Anterior cingulate cortex (tissue), 58 donors: ENCODE measurements around the gene ZNF362.

Source experiments
- DNase-seq, 58 donors: peaks; one replicate each; lab custom pipeline; 2025; lab: John Stamatoyannopoulos, UW

Gene ZNF362

DNA sequence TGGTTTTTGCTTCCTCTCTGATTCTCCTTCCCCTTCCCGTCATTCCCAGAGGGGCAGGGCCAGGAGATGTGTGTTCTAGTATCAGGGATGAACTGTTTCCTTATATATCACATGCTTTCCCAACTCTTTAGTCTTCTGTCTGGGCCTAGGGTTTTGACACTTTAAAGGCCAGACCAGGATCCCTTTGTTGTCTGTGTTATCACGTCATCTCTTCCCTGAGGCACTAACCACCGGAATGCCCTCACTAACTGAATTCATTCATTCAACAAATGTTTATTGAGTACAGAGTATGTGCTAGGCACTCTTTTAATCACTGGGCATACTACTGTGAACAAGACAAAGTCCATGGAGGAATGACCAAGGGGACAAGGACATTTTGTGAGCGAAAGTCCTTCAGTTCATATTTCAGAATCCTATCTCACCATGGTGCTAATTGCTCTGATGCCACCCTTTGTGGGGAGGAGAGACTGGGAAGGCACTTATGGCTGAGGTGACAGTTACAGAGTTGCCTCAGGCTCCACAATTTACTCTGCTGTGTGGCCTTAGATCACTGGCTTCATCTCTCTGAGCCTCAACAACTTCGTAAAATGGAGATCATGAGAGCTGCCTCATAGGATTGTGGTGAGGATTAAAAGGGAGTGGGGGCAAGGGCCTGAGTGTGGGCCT lies 12.0 kb upstream of the ZNF362 start:
- no peak for DNase-seq

DNA sequence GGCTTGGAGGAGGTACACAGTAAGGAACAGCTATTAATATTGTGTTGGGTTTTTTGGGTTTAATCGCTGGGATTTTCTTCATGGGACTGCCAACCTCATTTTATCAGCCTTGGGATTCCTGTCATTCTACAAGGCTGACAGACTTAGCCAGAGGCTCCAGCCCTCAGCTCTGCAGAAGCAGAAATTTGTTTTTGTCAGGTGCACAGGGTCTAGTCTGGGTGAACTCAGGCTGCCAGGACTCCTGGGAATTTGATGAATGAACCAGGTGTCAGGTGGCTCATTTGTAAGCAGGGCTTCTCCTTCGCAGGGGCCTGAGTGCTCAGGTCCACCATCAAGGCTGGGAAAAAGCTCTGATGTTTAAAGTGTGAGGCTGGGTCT lies 11.5 kb upstream of the ZNF362 start:
- no peak for DNase-seq

GRCh38 chr1:33246171-33246570 lies 10.1 kb upstream of the ZNF362 start:
- no peak for DNase-seq

DNA sequence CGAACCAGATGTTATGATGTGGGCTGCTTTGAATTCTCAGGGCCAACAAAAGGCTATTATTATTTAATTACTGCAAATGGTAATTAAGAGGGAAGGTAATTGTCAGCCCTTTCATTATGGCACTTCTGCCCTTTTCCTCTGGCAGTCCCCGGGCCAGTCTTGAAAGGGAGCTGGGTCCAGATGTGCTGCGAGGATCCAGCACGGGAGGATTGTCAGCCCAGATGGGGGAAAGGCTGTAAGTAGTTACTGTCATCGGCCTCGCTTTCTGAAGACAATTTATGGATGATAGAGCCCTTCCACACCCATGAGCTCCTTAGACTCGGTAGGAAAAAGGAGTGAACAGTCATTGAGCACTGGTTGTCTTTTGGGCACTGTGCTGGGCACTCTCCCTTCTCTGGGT lies 8.7 kb upstream of the ZNF362 start:
- no peak for DNase-seq

GRCh38 chr1:33248244-33248643 lies 8.0 kb upstream of the ZNF362 start:
- DNase-seq = no peak

DNA sequence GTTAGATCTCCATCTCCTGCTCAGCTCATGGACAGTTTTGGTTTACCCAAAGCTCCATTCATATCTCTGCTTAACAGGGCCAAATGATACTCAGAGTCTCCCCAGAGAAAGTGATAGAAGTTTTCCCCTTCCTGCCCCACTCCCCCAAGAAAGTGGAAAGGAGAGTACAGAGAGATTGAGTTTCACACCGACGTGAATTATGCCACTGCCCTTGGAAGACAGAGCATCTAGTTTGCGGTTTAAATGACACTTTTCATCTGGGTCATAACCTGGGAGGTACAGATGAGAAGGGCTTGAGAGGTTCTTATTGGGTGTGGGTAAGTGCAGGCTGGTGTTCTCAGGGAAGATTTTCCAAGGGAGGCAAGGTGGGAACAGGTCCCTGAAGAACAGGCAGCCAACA lies 6.9 kb upstream of the ZNF362 start:
- DNase-seq = no peak

DNA sequence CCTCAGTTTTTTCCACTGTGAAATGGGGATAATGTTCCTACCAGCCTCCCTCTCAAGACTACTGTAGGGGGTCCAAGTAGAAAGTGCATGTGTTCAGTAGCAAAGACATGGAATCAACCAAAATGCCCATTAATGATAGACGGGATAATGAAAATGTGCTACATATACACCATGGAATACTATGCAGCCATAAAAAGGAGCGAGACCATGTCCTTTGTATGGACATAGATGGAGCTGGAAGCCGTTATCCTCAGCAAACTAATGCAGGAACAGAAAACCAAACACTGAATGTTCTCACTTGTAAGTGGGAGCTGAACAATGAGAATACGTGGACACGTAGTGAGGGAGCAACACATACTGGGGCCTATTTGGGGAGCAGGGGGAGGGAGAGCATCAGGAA lies 6.1 kb upstream of the ZNF362 start:
- no peak for DNase-seq

GRCh38 chr1:33250724-33251123 lies 5.6 kb upstream of the ZNF362 start:
- no peak for DNase-seq

- no peak for DNase-seq
Measured at GRCh38 chr1:33254491-33254890, 1.8 kb upstream of the ZNF362 start.

GRCh38 chr1:33255347-33256220 lies 708 bp upstream of the ZNF362 start:
- peak in 51 of 58 donors; percentile 2 to 64 (median 41) for DNase-seq

DNA sequence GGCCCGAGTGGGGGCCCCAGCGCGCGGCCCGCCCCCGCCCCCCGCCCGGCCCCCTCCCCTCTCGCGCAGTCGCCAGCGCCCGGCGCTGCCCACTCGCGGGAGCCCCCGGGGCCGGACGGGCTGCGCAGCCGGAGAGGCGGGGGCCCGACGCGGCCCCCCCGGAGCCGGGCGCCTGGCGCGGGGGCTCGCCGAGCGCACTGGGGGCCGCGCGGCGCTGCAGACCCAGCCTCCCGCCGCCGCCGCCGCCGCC lies 146 bp upstream of the ZNF362 start:
- DNase-seq = peak in 12 of 58 donors; percentile 10 to 54 (median 34)

DNA sequence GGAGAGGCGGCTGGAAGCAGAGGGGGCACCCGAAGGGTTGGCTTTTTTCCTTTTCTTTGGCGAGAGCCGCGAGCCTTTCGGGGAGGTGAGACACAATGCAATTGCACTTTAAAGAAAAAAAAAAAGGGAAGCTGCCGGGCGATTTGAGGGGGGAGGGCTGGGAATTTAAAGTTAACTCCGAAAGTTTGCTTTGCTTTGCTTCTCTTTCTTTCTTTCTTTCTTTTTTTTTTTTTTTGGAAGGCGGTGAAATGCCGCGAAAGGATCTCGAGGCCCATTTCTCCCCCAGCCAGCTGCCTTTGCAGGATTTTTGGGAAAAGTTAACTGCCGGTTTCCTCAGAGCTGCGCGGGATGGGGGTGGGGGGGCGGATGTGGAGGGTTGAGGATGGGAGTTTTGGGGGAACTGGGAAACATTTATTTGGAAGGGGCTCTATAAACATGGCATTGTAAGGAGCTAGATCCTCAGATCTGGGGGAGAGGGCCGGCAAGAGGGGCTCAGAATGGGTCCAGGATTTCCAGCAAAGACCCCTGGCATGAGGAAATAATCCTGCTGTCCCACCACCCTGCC lies 997 bp downstream of the ZNF362 start:
- DNase-seq = peak in 1 of 58 donors; percentile 19

GRCh38 chr1:33257772-33258712 lies 1.8 kb downstream of the ZNF362 start:
- DNase-seq = peak in 1 of 58 donors; percentile 5

DNA sequence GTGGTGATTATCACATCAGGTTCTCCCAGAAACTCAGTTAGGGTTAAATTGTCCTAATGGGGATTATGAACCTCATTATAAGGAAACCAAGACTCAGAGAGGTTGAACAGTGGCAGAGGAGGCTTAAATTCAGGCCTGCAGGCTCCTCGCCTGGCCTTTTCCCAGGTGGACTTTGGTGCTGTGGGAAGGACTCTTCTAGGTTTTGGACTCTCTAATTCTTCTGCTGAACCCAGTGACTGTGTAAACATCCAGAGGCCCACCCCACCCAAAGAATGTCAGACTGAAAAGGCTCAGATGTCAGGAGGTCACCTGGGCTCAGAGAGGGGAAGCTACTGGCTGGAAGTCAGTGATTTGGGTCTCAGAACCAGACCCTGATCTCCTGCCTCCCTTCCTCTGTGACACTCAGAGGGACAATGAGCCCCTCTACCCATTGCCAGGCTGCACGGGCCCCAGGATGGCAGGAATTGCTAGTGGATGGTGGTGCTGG lies 2.5 kb downstream of the ZNF362 start:
- no peak for DNase-seq

DNA sequence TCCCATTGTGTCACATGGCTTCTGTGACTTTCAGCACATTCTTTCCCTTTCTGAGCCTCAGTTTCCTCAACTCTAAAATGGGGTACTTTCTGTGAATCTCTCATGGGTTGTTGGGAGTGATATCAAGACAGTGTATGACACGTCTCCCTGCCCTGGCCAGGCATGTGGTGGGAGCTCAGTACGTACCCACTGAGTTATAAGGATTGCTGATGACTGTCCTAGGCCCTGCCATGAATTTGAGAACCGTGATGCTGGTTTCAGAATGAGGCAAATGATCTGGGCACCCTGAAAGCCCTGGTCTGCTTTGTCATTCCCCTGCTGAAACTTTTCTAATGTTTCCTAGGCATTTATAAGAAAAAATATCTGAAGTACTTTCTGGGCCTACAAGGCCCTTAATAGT lies 3.6 kb downstream of the ZNF362 start:
- DNase-seq = no peak

GRCh38 chr1:33260439-33260838 lies 4.1 kb downstream of the ZNF362 start:
- no peak for DNase-seq

- peak in 1 of 58 donors; percentile 2 for DNase-seq
Measured at GRCh38 chr1:33261344-33261743, 5.1 kb downstream of the ZNF362 start.

- no peak for DNase-seq
Measured at GRCh38 chr1:33263890-33264504, 7.7 kb downstream of the ZNF362 start.

DNA sequence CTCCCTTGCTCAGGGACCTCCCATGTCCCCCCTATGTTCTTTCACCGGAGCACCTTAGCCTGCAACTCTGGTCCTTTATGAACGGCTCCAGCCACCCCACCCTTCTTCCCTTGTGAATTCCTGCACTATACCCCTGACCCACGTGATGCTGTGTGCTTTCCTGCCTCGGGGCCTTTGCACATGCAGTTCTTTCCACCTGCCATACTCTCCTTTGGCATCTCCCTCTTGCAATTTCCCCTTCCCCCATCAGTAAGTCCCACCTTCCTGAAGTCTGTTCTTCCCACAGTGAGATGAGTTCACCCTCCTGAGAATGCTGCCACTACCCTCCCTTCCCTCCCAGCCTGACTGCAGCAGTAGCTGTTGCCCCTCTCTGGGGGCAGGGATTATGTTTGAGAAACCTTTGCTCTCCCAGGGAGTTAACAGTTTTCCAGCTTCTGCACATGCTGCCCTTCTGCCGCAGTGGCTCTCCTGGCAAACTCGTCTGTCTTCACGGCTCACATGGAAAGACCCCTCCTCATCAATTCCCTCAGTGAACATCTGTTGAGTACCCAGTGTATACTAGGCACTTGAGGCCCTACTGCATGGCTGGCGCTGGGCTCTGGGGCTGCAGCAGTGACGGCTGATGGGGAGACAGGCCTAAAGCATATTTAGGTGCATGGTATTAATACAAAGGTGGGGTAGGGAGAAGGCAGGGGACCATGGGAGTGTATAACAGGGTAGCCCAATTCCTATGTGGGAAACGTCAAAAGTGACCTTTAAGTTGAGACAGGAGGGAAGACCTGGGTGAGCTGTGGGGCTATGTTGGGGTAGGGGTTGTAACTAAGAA lies 9.7 kb downstream of the ZNF362 start:
- DNase-seq = no peak
